ENCODE data around the gene PPP2R5E.

Gene PPP2R5E

DNA sequence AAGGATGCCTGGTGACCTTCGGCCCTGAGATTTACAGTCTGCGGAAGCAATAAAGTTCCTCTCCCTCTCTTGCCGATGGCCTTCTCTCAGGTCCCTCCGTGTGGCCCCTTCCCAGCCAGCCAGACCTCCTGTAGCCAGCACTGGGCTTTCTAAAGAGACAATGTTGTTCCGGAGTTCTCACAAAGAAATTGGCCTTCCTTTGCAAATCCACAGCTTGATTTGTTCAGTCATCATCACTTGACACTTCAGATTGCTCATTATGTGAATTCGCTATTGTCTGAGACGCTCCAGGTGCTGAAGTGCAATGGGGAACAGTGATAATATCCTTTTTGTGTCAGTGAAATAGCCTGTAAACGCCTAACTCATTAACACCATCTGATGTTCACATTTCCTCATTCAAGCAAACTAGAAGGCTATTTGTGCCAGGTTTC, 180.8 kb downstream of the PPP2R5E start:
- DNase-seq, result no peak

DNA sequence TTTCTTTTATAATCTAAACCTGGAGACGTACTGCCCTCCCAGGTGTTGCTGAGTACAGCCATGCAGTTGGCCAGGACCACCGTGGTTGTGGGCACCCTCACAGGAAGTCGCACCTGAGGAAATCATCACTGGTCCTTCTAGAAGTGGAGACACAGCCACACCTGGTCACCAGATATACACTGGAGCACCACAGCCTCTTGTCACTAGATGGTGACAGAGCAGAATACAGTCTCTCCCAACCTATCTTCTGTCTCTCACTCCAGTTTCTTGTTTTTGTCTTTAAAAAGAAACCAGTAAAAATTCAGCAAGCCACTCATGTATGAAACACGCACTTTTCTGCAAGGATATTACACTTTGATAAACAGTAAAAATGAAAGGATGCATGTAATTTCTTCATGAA, 181.4 kb downstream of the PPP2R5E start:
- DNase-seq, result no peak

DNA sequence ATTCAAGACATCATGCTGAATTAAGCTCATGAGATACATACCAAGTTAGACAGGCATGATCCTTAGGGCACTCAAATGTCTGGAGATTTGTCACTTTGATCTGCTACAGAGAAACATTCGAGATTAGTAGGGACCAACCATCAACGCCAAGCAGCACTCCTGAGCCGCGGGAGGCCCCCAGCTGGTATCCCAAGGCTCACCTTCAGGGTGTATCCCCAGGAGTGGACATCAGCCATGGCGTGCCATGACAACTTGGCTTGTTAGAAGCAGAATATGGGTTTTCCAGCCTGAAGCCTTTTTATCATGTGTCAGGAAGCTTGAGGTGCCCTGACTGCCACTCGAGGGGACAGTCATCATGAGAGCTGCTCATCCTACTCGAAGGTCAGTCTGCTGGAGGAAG, 185.3 kb downstream of the PPP2R5E start:
- DNase-seq, result no peak

DNA sequence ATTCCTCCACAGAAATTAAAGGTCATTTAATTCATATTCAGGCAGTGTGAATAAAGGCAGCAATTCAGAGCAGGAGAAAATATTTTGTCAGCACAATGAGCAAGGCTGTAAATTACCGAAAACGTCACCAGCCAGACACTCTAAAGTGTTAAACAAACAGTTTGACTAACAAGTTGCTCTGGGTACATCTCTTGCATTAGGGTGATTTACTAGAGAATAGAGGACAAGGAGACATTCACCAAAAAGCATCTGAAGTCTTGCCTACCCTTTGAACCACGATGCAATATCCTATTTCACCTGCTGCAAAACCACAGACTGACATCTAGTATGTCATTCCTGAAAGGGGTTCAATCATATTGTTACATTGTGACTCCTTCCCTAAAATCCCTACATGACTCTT, 197.4 kb downstream of the PPP2R5E start:
- no peak for DNase-seq

DNA sequence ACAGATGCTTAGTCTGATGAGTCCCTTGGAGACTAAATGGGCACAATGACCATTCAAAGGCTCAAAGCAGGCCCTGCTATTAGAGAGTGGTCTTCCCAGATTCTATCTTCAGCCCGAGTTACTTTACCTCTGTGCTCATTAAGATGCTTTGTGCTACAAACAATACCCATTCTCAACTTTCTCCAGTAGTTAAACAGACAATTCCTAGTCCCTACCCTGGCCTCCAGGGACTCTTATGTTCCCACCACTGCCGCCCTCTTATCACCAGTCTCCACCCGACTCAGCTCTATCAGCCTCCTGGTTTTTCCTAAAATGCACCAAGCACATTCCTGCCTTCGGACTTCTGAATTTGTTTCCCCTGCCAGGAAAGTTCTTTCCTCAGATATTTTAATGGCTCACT, 198.8 kb downstream of the PPP2R5E start:
- no peak for DNase-seq

DNA sequence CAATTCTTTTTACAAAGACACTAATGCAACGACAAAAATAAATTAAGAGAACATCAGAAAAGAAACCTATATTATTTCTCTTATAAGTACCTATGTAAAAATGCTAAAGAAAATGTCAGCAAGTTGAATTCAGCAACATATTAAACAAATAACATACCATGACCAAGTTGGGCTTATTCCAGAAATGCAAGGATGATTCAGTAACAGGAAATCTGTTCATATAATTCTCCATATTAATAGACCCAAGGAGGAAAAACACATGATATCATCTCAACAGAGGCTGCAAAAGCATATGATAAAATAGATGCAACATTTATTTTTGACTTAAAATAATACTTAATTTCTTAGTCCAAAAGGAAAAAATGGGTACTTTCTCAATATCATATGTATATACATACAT, 199.3 kb downstream of the PPP2R5E start:
- no peak for DNase-seq

DNA sequence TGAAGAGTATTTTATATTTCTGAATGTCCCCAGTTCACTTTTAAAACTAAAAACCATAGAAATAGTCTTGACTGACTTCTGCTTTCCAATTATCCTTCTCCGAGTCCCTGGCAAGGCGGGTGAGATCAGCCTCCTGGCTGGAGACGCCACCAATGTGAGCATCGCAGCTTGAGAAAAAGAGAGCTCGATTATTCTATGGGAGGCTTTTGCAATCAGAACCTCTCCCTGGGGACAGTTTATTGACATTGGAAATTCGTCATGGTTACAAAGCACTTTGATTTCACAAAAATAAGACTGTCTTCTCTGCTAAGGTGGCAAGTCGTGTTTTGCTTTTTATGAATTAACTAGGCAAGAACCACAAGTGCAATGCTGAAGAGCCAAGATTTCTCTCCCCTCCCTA, 200.8 kb downstream of the PPP2R5E start:
- no peak for DNase-seq

DNA sequence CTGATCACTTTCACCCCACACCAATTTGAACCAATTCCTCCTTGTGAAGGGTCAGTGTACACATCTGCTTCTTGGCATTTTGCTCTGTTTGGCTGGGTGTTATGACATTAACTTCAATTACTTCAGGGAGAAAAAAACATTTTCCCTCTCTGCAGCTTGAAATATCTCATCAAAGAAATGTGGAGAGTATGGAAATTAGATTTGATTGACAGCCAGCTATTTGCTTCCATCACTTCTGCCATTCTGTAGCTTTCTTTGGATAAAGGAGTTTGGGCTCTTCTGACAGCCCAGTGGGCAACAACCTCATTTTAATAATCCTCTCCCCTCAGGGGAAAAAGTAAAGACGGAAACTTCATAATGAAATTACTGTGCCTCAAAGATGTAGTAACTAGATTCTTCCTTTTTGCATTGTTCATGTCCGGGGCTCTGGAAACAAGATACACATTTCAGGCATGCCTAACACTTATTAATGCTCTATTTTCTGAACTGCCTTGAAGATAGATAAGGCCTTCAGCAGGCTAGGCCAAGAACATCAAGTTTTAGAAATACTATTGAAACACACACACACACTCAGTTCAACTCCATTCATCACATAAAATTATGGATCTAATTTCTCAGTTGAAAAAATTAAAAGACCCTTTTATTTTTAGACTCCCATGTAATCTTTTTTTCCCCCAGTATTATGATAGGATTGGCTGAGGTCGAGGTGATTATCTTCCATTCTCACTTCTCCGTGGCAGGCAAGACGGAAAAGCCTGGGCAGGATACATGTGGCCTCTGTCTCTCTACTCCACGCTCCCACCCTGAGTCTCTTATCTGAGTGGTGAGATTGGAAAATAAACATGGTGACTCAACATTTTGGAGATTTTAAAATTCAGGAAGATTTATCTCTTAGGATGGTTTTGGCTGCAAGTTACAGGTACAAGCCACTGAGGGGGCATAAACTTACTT, 214.1 kb downstream of the PPP2R5E start:
- DNase-seq, result no peak

DNA sequence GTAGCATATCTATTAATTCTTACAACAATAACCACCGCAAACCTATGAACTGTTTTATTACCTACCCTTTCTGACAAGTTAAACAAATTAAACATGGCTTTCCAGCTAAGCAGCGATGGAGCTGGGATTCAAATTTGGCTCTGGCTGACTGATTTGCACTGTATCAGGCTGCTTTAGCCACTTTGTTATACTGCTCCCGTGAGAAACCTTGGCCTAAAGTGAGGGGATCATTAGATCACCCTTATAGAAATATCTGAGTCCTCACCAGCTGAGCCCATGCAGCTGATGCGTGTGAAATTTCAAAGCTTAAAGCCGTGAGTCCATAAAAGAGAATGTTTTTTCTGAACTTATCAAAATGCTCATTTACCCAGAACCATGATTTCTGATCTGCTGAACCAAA, 216.3 kb downstream of the PPP2R5E start:
- DNase-seq, result no peak

DNA sequence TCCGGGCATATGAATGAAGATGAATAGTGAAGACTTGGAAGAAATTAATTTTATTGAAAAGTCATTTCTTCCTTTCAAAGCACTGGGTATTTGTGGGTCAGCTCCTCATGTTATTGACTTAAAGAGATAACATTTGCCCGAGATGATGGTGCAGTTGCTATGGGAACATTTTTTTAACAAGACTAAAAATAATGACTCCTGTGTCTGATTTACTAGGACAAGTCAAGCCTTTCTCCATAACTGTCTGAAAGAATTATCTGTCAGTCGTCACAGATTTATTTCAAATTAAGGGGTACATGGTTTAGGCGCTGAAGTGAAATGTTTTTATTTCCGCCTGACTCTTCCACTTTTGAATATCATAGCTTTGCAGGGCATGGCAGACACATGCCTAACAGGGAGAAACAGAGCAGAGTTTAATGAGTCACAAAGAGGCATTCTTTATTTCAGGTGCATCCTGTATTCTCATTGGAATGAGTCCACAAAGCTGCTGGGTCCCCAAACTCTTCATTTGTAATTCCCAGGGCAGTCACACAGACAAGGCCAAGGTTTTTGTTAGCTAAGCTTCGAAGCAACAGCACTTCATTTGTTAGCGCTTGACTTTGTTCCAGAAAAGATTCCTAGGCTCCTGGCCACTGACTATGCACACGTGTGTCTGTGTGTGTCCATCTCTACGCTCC, 220.1 kb downstream of the PPP2R5E start:
- no peak for DNase-seq

DNA sequence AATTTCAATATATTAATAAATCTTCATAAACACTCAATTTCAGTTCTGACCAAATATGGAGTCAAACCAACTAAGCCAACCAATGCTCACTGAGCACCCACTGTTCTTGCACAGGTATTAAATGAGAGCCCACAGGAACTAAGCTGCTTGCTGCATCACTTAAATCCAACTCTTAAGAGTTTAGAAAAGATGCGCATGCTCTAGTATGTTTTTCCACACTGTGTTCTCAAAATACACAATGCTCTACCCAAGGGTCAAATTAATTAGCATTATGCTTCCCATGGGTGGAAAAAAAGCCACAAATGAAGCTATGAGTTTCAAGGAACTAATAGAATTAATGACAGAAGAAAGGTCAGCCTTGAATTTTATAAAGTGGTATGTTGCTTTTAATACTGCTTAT, 220.7 kb downstream of the PPP2R5E start:
- DNase-seq, result no peak
